ENCODE measurements around the gene EPN2. TPM values are rescaled to one million over a fixed set of nuclear protein-coding genes. Genes with fewer than 3 reads are reported as not detected.
"Not testable (repeated sequence)": the region's sequence is repeated elsewhere in the genome, so short reads cannot be mapped to it uniquely, and the experiment has no call there.

Gene EPN2
- total RNA-seq, result 100 to 1,000 TPM in 2 of 4 donors, 10 to 100 TPM in 2; 69.4 to 251 (median 96.3) TPM

GRCh38 chr17:19237139-19237388 lies at the start of gene EPN2:
EPN2 (plus strand) TSS chr17:19237366; CDS start chr17:19283120, 45,754 bp downstream.
- intact Hi-C loops (cut with DNase I; ENCODE audit: low total_unique reads), result not testable (repeated sequence)
- H3K4me3 ChIP-seq (ENCODE audit: low read depth, poor library complexity, severe bottlenecking), result peak within 1 kb of the TSS; percentile 96
- peak in 1 of 2 donors; percentile 90 for DNase-seq (ENCODE audit: low spot score in 2 of 2)
- 0% methylated on average over 6 of the region's 31 CpGs; no CpG with 5 or more reads in 1 of the 2 donors for WGBS, 2 donors

- H3K4me3 ChIP-seq (ENCODE audit: low read depth, poor library complexity, severe bottlenecking); DNase-seq (ENCODE audit: low spot score in 2 of 2); intact Hi-C loops (cut with DNase I; ENCODE audit: low total_unique reads): not testable (repeated sequence)
- WGBS, 2 donors, result 0% methylated on average over 7 to 10 of the region's 62 CpGs
Measured at GRCh38 chr17:19187883-19188869, 49.0 kb upstream of the EPN2 start.

DNA sequence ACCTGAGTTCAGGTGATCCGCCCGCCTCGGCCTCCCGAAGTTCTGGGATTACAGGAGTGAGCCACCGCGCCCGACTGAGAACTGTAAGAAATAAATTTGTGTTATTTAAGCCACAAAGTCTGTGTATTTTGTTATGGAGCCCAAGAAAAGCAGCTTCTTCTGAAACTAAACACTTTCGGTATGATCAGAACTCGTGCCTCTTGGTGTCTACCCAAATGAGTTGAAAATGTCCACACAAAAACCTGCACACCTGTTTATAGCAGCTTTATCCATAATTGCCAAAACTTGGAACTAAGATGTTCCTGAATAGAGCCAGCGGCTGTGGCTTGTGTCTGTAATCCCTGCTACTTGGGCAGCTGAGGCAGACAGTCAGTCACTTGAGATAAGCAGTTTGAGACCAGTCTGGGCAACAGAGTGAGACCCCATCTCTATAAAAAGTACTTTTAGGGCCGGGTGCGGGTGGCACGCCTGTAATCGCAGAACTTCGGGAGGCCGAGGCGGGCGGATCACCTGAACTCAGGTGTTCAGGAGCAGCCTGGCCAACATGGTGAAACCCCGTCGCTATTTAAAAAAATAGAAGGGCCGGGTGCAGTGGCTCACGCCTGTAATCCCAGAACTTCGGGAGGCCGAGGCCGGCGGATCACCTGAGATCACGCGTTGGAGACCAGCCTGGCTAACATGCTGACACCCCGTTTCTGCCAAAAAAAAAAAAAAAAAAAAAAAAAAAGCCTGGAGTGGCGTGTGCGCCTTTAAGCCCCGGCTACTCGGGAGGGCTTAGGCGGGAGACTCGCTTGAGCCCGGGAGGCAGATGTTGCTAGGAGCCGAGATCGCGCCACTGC lies 48.1 kb upstream of the EPN2 start:
- intact Hi-C loops (cut with DNase I; ENCODE audit: low total_unique reads); DNase-seq (ENCODE audit: low spot score in 2 of 2); H3K4me3 ChIP-seq (ENCODE audit: low read depth, poor library complexity, severe bottlenecking): not testable (repeated sequence)
- no CpG with 5 or more reads among the region's 39 CpGs for WGBS, 2 donors

- DNase-seq (ENCODE audit: low spot score in 2 of 2); intact Hi-C loops (cut with DNase I; ENCODE audit: low total_unique reads); H3K4me3 ChIP-seq (ENCODE audit: low read depth, poor library complexity, severe bottlenecking): not testable (repeated sequence)
- no CpG with 5 or more reads among the region's 36 CpGs for WGBS, 2 donors
Measured at GRCh38 chr17:19189781-19190405, 47.3 kb upstream of the EPN2 start.

DNA sequence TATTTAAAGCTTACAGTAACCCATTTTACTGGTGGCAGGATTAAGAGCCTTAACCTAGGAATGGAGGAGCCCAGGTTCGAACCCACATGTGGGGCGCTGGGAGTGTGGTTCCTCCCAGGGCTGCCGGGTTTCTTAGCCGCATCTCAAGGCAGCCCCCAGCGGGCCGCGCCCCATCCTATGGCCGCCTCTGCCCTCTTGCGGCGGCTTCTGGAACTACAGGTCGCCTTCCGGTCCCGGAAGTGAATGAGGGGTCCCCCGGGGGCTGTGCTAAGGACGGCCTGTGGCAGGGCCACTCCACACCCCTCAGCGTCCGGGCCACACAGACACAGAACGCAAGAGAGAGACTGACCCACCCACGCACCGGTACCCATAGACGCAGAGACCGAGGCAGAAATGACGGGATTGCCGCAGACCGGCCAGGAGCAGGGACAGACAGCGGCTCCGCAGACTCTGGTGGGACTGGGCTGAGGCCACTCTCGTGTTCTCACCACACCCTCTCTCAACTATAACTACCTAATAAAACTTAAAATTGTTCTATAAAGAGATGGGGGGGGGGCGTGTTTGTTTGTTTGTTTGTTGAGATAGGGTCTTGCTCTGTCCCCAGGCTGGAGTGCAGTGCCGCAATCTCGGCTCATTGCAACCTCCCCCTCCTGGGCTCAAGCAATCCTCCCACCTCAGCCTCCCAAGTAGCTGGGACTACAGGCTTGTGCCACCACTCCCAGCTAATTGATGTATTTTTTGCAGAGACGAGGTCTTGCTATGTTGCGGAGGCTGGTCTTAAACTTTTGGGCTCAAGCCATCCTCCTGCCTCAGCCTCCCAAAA lies 40.6 kb upstream of the EPN2 start:
- no CpG with 5 or more reads among the region's 33 CpGs for WGBS, 2 donors
- intact Hi-C loops (cut with DNase I; ENCODE audit: low total_unique reads); H3K4me3 ChIP-seq (ENCODE audit: low read depth, poor library complexity, severe bottlenecking): not testable (repeated sequence)
- DNase-seq (ENCODE audit: low spot score in 2 of 2), result peak; percentile 12 to 78

DNA sequence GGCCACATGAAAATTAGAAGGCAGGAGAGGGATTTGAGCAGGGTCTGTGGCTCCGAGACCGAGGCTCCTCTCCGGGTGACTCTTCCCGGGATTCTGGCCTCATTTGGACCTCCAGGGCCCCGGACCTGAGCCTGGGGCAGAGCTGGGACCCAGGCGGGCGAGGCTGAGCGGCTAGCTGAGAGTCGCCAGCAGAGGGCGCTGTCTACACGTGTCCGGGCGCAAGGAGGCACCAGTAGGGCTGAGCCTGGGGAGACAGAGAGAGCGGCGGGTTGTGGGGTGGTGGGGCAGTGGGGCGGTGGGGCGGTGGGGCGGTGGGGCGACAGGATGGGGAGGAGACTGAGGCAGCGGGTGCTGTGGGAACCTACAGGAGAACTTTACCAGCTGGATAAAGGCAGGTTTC lies 34.7 kb upstream of the EPN2 start:
- intact Hi-C loops (cut with DNase I; ENCODE audit: low total_unique reads); H3K4me3 ChIP-seq (ENCODE audit: low read depth, poor library complexity, severe bottlenecking); DNase-seq (ENCODE audit: low spot score in 2 of 2): not testable (repeated sequence)
- WGBS, 2 donors, result no CpG with 5 or more reads among the region's 20 CpGs

- WGBS, 2 donors, result no CpG with 5 or more reads among the region's 3 CpGs
- intact Hi-C loops (cut with DNase I; ENCODE audit: low total_unique reads); DNase-seq (ENCODE audit: low spot score in 2 of 2): not testable (repeated sequence)
Measured at GRCh38 chr17:19203429-19203828, 33.7 kb upstream of the EPN2 start.

GRCh38 chr17:19215074-19215860 lies 21.9 kb upstream of the EPN2 start:
- DNase-seq (ENCODE audit: low spot score in 2 of 2); H3K4me3 ChIP-seq (ENCODE audit: low read depth, poor library complexity, severe bottlenecking); intact Hi-C loops (cut with DNase I; ENCODE audit: low total_unique reads): not testable (repeated sequence)
- WGBS, 2 donors, result no CpG with 5 or more reads among the region's 67 CpGs

More at GRCh38 chr17:19203429-19203828, 33.7 kb upstream of the EPN2 start:
- not testable (repeated sequence) for H3K4me3 ChIP-seq (ENCODE audit: low read depth, poor library complexity, severe bottlenecking)

DNA sequence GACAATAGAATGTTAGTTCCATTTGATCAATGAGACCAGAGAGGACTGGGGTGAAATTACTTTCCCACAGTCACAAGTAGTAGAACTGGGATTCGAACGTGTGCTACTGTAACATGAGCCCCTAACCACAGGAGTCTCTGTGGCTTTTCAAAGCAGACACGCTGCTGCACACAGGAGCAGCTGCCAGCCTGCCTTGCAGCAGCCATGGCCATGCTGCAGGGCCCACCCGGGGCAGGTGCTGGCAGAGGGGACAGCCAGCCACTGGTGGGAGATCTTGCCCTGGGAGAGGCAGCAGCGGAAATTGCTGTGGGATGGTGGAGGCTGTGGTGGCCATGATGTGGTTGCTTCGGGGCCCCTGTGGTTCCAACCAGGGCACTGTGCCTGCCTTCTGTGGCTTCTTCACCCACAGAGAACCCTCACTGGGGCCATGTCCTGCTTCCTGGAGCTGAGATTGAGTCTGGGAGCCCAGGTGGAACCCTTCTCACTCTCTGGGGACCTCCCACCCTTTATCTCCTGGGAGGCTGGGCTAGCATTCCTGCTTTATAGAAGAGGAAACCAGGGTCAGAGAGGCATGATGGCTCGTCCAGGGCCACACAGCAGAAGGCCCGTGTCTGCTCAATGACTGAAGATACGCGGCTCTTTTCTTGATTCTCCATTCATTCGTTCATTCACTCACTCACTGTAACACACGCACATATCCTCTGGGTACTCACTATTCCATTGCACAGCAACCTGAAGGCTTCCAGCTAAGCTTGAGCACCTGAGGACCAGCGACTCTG lies 20.8 kb upstream of the EPN2 start:
- H3K4me3 ChIP-seq (ENCODE audit: low read depth, poor library complexity, severe bottlenecking); DNase-seq (ENCODE audit: low spot score in 2 of 2); intact Hi-C loops (cut with DNase I; ENCODE audit: low total_unique reads): not testable (repeated sequence)
- no CpG with 5 or more reads among the region's 13 CpGs for WGBS, 2 donors

- H3K4me3 ChIP-seq (ENCODE audit: low read depth, poor library complexity, severe bottlenecking); intact Hi-C loops (cut with DNase I; ENCODE audit: low total_unique reads); DNase-seq (ENCODE audit: low spot score in 2 of 2): not testable (repeated sequence)
- no CpG with 5 or more reads among the region's 2 CpGs for WGBS, 2 donors
Measured at GRCh38 chr17:19218914-19219313, 18.3 kb upstream of the EPN2 start.

DNA sequence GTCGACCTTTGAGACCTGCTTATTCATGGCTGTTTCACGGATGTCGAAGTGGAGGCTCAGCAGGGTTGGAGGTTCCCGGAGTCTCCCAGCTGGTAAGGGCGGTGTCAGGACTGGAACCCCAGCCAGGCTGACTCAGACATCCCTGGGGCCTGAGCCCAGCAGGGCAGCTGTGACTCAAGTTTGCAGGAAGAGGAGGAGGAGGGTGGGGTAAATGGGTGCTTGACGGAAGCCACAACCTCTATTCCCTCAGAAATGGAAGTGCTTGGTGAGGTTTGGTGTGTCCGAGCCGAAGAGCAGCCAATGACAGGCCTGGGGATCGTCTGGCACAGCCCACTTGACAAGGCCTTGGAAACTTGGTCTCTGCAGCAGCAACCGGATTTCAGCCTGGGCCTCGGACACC lies 17.8 kb upstream of the EPN2 start:
- DNase-seq (ENCODE audit: low spot score in 2 of 2); H3K4me3 ChIP-seq (ENCODE audit: low read depth, poor library complexity, severe bottlenecking); intact Hi-C loops (cut with DNase I; ENCODE audit: low total_unique reads): not testable (repeated sequence)
- WGBS, 2 donors, result no CpG with 5 or more reads among the region's 11 CpGs

GRCh38 chr17:19220195-19220594 lies 17.0 kb upstream of the EPN2 start:
- DNase-seq (ENCODE audit: low spot score in 2 of 2); intact Hi-C loops (cut with DNase I; ENCODE audit: low total_unique reads); H3K4me3 ChIP-seq (ENCODE audit: low read depth, poor library complexity, severe bottlenecking): not testable (repeated sequence)
- no CpG with 5 or more reads among the region's 8 CpGs for WGBS, 2 donors
